Activated CD8-positive, alpha-beta memory T cell treated with anti-CD3 and anti-CD28 coated beads, Interleukin-2, amount 50 U/mL, for 1 hour (primary cell): ENCODE data around the gene RPS6KA2.
"Not testable (repeated sequence)": the region's sequence is repeated elsewhere in the genome, so short reads cannot be mapped to it uniquely, and the experiment has no call there.

Experiments
- DNase-seq: peaks from one replicate; pipeline ENCODE4 v3.0.0-alpha.2; 2020; ENCODE audit errors: extremely low read depth

Gene RPS6KA2

DNA sequence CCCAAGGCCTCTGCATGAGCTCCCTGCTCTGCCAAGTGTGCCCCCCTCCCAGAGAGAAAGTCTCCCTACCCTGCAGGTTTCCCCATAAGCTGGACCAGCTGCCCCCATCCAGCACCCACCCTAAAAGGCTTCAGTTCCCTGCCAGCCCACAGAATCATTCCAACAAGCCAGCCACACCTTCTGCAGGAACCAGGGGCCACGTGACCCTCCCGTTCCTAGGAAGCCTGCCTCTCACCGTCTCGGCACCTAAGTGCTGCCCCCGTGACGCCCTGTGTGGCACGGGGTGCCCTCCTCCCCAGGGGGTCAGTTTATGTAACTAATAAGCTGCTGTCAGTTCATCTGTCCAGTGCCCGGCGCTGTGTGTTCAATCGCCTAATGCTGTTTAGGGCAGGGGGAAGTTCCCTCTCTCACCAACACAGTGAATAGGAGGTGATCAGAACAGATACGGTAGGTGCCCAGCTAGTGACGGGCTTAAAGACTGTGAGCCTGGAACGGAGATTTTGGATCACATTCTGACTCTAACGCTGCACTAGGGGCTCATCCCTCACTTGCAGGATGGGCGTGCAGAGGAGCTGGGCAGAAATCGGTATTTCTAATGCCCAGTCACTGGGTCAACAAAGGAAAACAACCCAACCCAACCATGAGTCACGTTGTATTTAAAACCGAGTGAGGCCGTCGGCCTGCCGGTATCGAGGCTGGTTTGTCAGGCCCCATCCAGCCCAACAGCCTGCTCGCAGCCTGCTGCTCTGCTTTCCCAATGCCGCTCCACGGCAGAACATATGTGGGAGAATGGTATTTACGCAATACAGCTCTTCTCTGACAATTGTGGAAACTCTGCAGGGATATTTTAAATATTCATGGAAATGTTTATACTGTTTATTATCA is 96.6 kb downstream of the RPS6KA2 start:
- no peak for DNase-seq

DNA sequence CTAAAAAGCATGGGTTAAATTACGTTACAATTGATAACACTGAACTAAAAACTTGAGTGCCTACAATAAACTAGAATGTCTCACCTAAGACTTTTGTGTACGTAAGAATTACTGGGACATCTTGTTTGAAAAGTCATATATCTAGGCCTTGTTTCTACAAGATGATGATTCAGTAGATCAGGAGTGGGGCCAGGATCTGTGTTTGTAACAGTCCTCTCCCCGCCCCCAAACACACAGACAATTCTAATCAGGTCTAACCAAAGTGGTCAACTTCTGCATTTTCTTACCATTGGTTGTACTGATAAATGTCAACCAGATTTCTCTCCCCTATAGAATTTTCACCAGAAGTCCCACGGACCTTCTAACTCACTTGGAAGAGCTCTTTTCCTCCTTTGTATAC is 97.5 kb downstream of the RPS6KA2 start:
- no peak for DNase-seq

- not testable (repeated sequence) for DNase-seq
Observed at GRCh38 chr6:166529058-166529457, 98.0 kb downstream of the RPS6KA2 start.

- no peak for DNase-seq
Observed at GRCh38 chr6:166527849-166528248, 99.2 kb downstream of the RPS6KA2 start.

- no peak for DNase-seq
Observed at GRCh38 chr6:166526937-166527336, 100.1 kb downstream of the RPS6KA2 start.

GRCh38 chr6:166525567-166525966 is 101.5 kb downstream of the RPS6KA2 start:
- no peak for DNase-seq

DNA sequence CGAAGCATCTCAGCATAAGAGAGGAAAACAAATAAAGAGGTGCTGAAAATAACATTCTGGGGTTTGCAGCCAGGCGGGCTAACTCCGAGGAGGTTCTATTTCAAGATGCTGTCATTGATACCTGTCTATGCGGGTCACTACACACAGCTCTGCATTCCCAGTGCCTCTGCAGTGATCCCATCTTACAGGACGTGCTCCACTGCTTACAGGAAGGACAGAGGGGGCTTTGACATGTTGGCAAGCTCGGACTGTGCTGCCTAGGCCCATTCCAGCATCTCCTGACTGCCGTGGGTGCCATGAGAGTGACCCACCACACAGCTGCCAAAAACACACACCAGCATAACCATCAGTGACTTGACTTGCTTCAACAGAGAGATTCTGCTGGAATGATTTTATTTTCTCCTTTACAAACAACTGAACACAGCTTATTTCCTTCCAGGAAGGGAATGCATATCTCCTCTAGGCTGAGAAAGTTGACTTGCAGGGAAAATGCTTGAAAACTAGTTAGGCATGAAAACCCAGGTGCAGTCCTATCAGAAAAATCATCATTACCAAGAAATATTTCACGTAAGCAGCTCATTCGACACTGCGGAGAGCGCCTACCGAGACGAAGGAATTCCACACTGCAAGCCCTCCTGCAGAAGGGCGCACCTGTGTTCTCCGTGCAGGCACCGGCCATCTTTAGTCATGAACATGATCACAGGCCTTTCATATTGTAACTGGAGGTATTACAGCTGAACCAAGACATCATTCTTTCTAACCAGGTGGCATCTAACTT is 103.1 kb downstream of the RPS6KA2 start:
- no peak for DNase-seq

DNA sequence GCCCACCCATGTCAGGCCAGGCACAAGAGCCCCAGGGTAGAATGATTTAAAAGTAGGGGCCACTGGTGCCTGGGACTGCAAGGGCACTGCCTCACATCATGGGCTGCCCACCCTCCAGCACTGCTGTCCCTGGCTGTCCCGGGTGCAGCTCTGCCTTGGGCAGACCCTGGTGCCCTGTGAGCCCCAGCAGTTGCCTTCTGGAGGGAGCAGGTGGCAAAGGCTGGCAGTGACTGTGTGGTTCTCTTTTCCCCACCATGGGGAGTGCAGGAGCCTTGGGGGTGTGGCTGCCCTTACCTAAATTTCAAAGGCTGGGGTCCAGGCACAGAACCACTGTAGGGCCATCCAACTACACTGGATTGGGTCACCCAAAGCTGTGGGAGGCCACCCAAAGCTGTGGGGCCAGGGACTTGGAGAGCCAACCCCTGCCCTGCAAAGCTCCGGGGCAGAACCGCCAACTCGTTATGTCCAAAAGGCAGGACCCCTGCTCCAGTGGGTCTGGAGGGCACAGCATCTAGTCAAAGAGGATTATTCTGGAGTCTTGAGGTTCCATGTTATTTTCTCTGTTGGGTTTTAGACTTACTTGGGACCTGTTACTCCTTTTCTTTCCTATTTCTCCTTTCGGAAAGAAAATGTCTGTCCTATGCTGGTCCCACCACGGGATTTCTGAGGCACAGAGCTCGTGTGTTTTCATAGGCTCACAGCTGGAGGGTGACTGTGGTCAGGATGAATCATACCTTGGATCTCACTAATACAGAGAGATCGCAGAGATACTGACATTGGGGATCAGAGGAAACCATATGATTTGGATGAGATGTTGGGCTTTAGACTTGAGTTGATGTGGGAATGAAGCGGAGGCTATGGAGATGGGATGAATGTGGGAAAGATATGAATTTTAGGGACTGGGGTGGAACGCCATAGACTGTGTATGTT is 105.9 kb downstream of the RPS6KA2 start:
- no peak for DNase-seq

DNA sequence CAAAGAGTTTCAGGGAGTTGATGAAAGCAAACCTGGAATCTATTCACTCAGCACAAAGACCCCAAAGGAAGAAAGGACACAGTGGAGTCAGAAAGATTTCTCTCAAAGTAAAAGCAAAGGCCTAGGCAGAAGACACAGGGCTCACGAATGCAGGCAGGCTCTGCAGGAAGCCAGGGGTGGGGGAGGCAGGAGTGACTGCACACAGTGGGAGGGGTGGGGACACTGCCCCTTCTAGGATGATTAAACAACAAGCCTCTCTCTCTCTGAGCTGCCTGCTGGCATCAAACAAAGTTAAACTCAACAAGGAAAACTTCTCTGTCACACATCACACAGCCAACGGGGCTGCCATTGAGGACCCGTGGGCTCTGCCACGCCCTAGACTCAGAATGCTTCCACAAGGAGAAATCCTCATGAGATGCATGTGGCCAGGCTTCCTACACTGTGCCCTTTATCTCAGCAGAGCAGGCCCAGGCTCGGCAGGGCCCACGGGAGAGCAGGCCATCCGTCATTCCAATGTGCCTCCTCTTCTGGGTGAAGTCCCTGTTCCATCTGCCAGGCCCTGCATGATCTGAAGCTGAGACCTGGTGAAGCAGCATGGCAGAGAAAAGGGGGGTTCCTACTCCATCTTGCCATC is 110.7 kb downstream of the RPS6KA2 start:
- no peak for DNase-seq

- DNase-seq: no peak
Observed at GRCh38 chr6:166515072-166515810, 111.8 kb downstream of the RPS6KA2 start.

DNA sequence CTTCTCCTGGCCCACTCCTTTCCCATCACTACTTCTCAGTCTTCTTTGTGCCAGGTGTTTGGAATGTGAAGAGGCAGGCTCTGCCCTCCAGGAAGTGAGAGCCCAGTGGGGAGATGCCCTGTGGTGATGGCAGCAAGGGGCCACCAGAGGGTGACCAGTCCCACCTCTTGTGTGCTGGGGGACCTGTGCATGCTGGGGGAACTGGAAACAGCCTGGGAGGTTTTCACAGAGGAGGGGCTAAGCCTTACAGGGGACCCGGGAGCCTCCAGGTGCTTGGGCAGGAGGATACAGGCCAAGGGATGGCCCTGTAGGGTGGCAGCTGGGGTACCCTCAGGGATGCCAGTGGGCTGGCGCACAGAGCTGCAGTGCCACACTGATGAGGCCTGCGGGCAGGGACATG is 112.9 kb downstream of the RPS6KA2 start:
- no peak for DNase-seq

GRCh38 chr6:166512567-166512966 is 114.5 kb downstream of the RPS6KA2 start:
- DNase-seq: no peak

- DNase-seq: no peak
Observed at GRCh38 chr6:166511316-166511715, 115.7 kb downstream of the RPS6KA2 start.

DNA sequence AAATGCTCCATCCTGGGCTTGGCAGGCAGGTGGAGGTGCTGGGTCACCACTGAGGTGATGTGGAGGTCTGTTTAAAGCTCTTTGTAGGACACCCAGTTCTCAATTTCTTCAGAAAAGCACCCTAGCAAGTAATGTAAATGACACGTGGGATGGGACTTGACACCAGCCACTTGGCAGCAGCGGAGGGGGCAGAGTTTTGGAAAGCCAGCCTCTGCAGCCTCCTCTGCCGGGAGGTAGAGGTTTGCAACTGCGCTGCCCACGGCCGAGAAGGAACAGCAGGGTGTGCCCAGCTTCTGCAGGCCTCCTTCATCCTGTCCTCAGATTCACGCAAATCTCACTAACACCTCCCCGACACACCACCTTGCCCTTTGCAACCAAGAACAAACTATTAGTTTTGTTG is 117.9 kb downstream of the RPS6KA2 start:
- DNase-seq: no peak

DNA sequence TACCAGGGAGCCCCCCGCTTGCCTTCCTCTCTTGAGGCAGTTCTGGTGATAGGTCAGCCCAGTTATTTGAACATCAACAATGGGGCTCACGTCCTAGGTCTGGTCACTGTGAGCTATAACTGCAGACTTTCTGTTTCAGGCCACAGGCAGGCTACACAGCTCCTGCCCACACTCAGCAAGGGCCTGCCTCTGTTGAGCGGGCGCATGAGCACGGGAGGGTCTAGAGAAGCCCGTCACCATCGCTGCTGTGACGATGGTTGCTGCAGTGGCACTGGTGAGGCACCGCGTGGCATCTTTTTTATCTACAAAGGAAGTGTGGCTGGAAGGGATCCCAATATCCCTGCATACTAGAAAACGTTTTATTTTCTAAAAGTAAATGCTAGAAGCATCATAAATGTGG is 118.3 kb downstream of the RPS6KA2 start:
- DNase-seq: no peak

- no peak for DNase-seq
Observed at GRCh38 chr6:166507809-166508564, 119.1 kb downstream of the RPS6KA2 start.

DNA sequence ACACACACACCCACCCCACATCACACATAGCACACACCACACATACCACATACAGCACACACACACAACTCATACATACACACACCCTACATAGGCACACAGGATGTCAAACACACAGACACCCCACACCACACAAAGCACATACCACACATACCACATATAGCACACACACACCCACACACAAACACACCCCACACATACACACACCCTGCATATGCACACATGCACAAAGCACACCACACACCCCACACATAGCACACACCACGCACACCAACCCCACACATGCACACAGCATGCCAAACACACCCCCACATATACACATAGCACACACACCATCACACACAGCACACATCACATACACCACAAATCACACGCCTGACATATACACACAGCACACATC is 119.7 kb downstream of the RPS6KA2 start:
- no peak for DNase-seq

- no peak for DNase-seq
Observed at GRCh38 chr6:166505133-166505905, 121.7 kb downstream of the RPS6KA2 start.

DNA sequence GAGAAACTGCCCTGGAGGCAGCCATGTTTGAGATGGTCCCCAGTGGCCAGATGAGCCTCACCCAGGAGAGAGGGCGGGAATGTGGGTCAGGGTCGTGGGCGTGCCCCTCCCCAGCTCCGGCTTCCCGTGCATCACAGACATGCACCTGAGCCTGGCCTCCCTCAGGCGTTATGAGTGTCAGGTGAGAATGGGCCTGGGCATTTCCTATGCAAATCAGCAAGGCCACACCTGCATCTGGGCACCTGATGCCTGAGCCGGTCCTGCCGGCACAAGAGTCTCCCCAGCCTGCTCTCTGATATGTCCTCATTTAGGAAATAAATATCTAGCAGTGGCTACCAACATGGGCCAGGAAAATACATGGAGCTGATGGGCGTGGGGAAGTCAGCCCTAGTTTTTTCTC is 123.0 kb downstream of the RPS6KA2 start:
- no peak for DNase-seq
